Smooth muscle cell (in vitro differentiated cells): ENCODE results near the gene EIF5A. TPM values are rescaled to one million over a fixed set of nuclear protein-coding genes. Genes with fewer than 3 reads are reported as not detected.
A peak's percentile ranks its signal among the peaks of the same experiment; 100 is the strongest.

Source experiments
- DNase-seq: peaks from one replicate; lab custom pipeline; 2025; ENCODE audit not compliant: unreplicated experiment; lab: John Stamatoyannopoulos, UW
- H2AFZ ChIP-seq: fragments of 200-600 bp; sonication (generic); 2 replicates; pipeline ENCODE4 v1.6.0; 2016; ENCODE audit warnings: antibody characterized with exemption, low read depth, mild to moderate bottlenecking
- H3F3A ChIP-seq: fragments of 200-600 bp; sonication (generic); 2 replicates; pipeline ENCODE4 v1.6.0; 2017; ENCODE audit warnings: antibody characterized with exemption, low read depth
- H3K27ac ChIP-seq: fragments of 200-600 bp; sonication (generic); 2 replicates; pipeline ENCODE4 v1.5.1; 2016; ENCODE audit warnings: low read depth, mild to moderate bottlenecking
- H3K27me3 ChIP-seq: fragments of 200-600 bp; sonication (generic); 2 replicates; pipeline ENCODE4 v1.6.1; 2016; ENCODE audit warnings: low read depth, mild to moderate bottlenecking
- H3K36me3 ChIP-seq: fragments of 200-600 bp; sonication (generic); 2 replicates; pipeline ENCODE4 v1.5.1; 2016; ENCODE audit warnings: low read depth
- H3K4me1 ChIP-seq: fragments of 200-600 bp; sonication (generic); 2 replicates; pipeline ENCODE4 v1.5.1; 2016; ENCODE audit warnings: low read depth
- H3K4me2 ChIP-seq: fragments of 200-600 bp; sonication (generic); 2 replicates; pipeline ENCODE4 v1.6.0; 2016; ENCODE audit warnings: mild to moderate bottlenecking
- H3K4me3 ChIP-seq: fragments of 200-600 bp; sonication (generic); 2 replicates; pipeline ENCODE4 v1.5.1; 2016; ENCODE audit warnings: mild to moderate bottlenecking
- H3K79me2 ChIP-seq: fragments of 200-600 bp; sonication (generic); 2 replicates; pipeline ENCODE4 v1.6.0; 2016; ENCODE audit warnings: low read depth, mild to moderate bottlenecking
- H3K9ac ChIP-seq: fragments of 200-600 bp; sonication (generic); 2 replicates; pipeline ENCODE4 v1.6.0; 2016; ENCODE audit warnings: low read depth
- H3K9me3 ChIP-seq: fragments of 200-600 bp; sonication (generic); replicated peaks from 2 replicates; pipeline ENCODE4 v1.5.1; 2016; ENCODE audit warnings: low read depth
- H4K20me1 ChIP-seq: fragments of 200-600 bp; sonication (generic); 2 replicates; pipeline ENCODE4 v1.6.0; 2016; ENCODE audit warnings: low read depth
- CTCF ChIP-seq: fragments of 200-600 bp; sonication (generic); IDR thresholded peaks from 2 replicates; pipeline ENCODE4 v1.5.1; 2017; ENCODE audit warnings: borderline replicate concordance, mild to moderate bottlenecking, antibody characterized with exemption; ENCODE audit not compliant: insufficient read depth, poor library complexity, severe bottlenecking
- WGBS: methylation state at CpG from one replicate; pipeline ENCODE4 v1.1.7; 2016; ENCODE audit warnings: low lambda C conversion rate; 5-methylcytosine and 5-hydroxymethylcytosine counted together
- polyA plus RNA-seq: library from polyadenylated mRNA; unstranded; fragments of >200 nt; fragmentation: Nextera tagmentation; extraction: Ambion mirVana; gene quantifications from 2 replicates; pipeline ENCODE4 v1.2.1, GENCODE V29; 2016
- total RNA-seq: library from RNA; depleted of rRNA; stranded (reverse); fragments of >200 nt; gene quantifications from 2 replicates; pipeline ENCODE4 v1.2.3, GENCODE V29; 2014

The EIF5A gene
- total and polyA plus RNA-seq, 2 experiments from 2014 or later: 323 to 797 TPM

- H3K9me3 ChIP-seq: no peaks in the 10 kb centered on the region
Measured at GRCh38 chr17:7329374-7329996, 22.1 kb downstream of the EIF5A start.

GRCh38 chr17:7329997-7330637 is 22.7 kb downstream of the EIF5A start:
- Histone ChIP-seq H3K4me1 (peaks cover 14% of the 10 kb centered on the region), H4K20me1 (no peaks in the 10 kb centered on the region), H3K27me3 (no peaks in the 10 kb centered on the region), H3F3A (no peaks in the 10 kb centered on the region), H3K9ac (peak overlapping the region; percentile 76), H3K79me2 (peaks cover 10% of the 10 kb centered on the region), H3K9me3 (no peaks in the 10 kb centered on the region), H3K4me3 (peak overlapping the region; percentile 77), H2AFZ (peak overlapping the region; percentile 81), H3K36me3 (no peaks in the 10 kb centered on the region), H3K27ac (peak overlapping the region; percentile 79), H3K4me2 (peak overlapping the region; percentile 93)
- 5% methylated on average over 31 of the region's 34 CpGs for WGBS
- peak; percentile 78 for DNase-seq
- no peak for TF ChIP-seq CTCF

More at GRCh38 chr17:7329374-7329996, 22.1 kb downstream of the EIF5A start:
- Histone ChIP-seq H3K36me3 (no peaks in the 10 kb centered on the region), H4K20me1 (no peaks in the 10 kb centered on the region), H3K4me3 (peak overlapping the region; percentile 77), H3K4me2 (peak overlapping the region; percentile 93), H2AFZ (peak overlapping the region; percentile 81), H3K4me1 (peaks cover 14% of the 10 kb centered on the region), H3K79me2 (peaks cover 10% of the 10 kb centered on the region), H3K27me3 (no peaks in the 10 kb centered on the region), H3K27ac (peak overlapping the region; percentile 79), H3K9ac (peak overlapping the region; percentile 76), H3F3A (no peaks in the 10 kb centered on the region)
- under 1% methylated on average over 43 of the region's 43 CpGs for WGBS
- TF ChIP-seq CTCF: no peak
- DNase-seq: peak; percentile 90

GRCh38 chr17:7330638-7331015 is 23.2 kb downstream of the EIF5A start:
- no peaks in the 10 kb centered on the region for H3F3A ChIP-seq
- no peaks in the 10 kb centered on the region for H3K9me3 ChIP-seq
- H4K20me1 ChIP-seq: no peaks in the 10 kb centered on the region
- no peak overlapping the region for H3K9ac ChIP-seq
- H3K27ac ChIP-seq: no peak overlapping the region
- DNase-seq: no peak
- H3K4me1 ChIP-seq: peaks cover 14% of the 10 kb centered on the region
- no peak for TF ChIP-seq CTCF
- no peaks in the 10 kb centered on the region for H3K27me3 ChIP-seq
- WGBS: 89% methylated on average over 13 of the region's 13 CpGs
- H3K36me3 ChIP-seq: no peaks in the 10 kb centered on the region
- peak overlapping the region; percentile 81 for H2AFZ ChIP-seq
- peak overlapping the region; percentile 77 for H3K4me3 ChIP-seq
- H3K4me2 ChIP-seq: peak overlapping the region; percentile 93
- H3K79me2 ChIP-seq: peaks cover 10% of the 10 kb centered on the region
